K562 (cell line): ENCODE data around the gene MEDAG. TPM values are rescaled to one million over a fixed set of nuclear protein-coding genes. Genes with fewer than 3 reads are reported as not detected.

Experiments used
- ATAC-seq: fragments of 200-7000 bp; cut with Tn5 transposase; 3 replicates; pipeline ENCODE4 v1.9.1; 2020; ENCODE audit warnings: moderate library complexity
- BruUV-seq: library from RNA; stranded (reverse); fragments of 400-500 nt; replicated peaks from 2 replicates; lab custom pipeline; 2021; lab: Mats Ljungman, UMichigan
- CTCF ChIA-PET: fragments of 300-600 bp; formaldehyde crosslinking; extraction: SDS; loops from one replicate; lab custom pipeline; 2021; ENCODE audit warnings: low intra/inter-chr PET ratio; lab: Yijun Ruan, JAX
- POLR2A ChIA-PET: fragments of 300-600, 350-650 bp; sonication (Branson Sonifier 250); formaldehyde crosslinking; extraction: SDS; loops from one replicate; lab custom pipeline; 2021; ENCODE audit warnings: antibody characterized with exemption, inconsistent platforms; lab: Yijun Ruan, JAX
- DNase-seq, 4 experiments: peaks; one replicate each; pipeline versions ENCODE4 v3.0.0 to v3.0.0-alpha.2; 2011 to 2018; ENCODE audit warnings: low spot score in 3 of 4, mixed read lengths in 3 of 4; ENCODE audit errors: extremely low read depth in 1 of 4
- FAIRE-seq: peaks from 2 replicates; lab custom pipeline; 2011; peaks lifted over from hg19 to GRCh38; lab: Jason Lieb, UNC
- H2AFZ ChIP-seq: 2 replicates; pipeline ENCODE4 v1.6.0; 2011; ENCODE audit warnings: low read depth, low read length, control low read depth, inconsistent platforms
- H3K27ac ChIP-seq: fragments of 200-600 bp; 3 replicates; pipeline ENCODE4 v1.8.0; 2011; ENCODE audit warnings: low read depth, mild to moderate bottlenecking, control low read depth, inconsistent platforms, low read length, moderate library complexity, mixed read lengths; ENCODE audit errors: extremely low read depth
- H3K27me3 ChIP-seq, 2 experiments: fragments of 300-600 bp in 1 of 2; 2 replicates in 1 of 2; 3 replicates in 1 of 2; pipeline versions ENCODE4 v1.6.0 to v1.8.0; 2011; ENCODE audit warnings: inconsistent platforms in 2 of 2, low read length in 2 of 2, mild to moderate bottlenecking in 1 of 2, mixed read lengths in 1 of 2, moderate library complexity in 1 of 2; ENCODE audit not compliant: control insufficient read depth in 2 of 2, insufficient read depth in 2 of 2
- H3K36me3 ChIP-seq: fragments of 300-600 bp; 3 replicates; pipeline ENCODE4 v1.8.0; 2011; ENCODE audit warnings: mild to moderate bottlenecking, low read length, inconsistent platforms; ENCODE audit not compliant: control insufficient read depth, insufficient read depth
- H3K4me1 ChIP-seq, 2 experiments: fragments of 200-600 bp in 1 of 2; replicated peaks in 1 of 2; 2 replicates in 1 of 2; 3 replicates in 1 of 2; pipeline versions ENCODE4 v1.5.1 to v1.8.0; 2011; ENCODE audit warnings: inconsistent platforms in 2 of 2, low read length in 2 of 2, mild to moderate bottlenecking in 1 of 2, mixed read lengths in 1 of 2, moderate library complexity in 1 of 2; ENCODE audit not compliant: control insufficient read depth in 2 of 2, insufficient read depth in 2 of 2
- H3K4me2 ChIP-seq: 2 replicates; pipeline ENCODE4 v1.6.1; 2011; ENCODE audit warnings: low read length, control low read depth, inconsistent platforms, mixed read lengths; ENCODE audit not compliant: insufficient read depth
- H3K4me3 ChIP-seq: fragments of 200-600 bp; sonication (generic), shearing (Covaris generic); 2 replicates; pipeline ENCODE4 v1.5.1; 2016; ENCODE audit warnings: control low read depth, inconsistent platforms
- H3K79me2 ChIP-seq: fragments of 200-600 bp; 3 replicates; pipeline ENCODE4 v1.8.0; 2011; ENCODE audit warnings: low read length, inconsistent platforms; ENCODE audit not compliant: control insufficient read depth, insufficient read depth
- H3K9ac ChIP-seq, 2 experiments: 2 replicates each; pipeline versions ENCODE4 v1.6.0 to v1.6.1; 2011; ENCODE audit warnings: low read depth in 2 of 2, low read length in 2 of 2, control low read depth in 1 of 2, inconsistent platforms in 1 of 2, mild to moderate bottlenecking in 1 of 2, mixed read lengths in 1 of 2; ENCODE audit not compliant: insufficient read depth in 1 of 2
- H3K9me1 ChIP-seq: one replicate; pipeline ENCODE4 v1.6.0; 2011; ENCODE audit warnings: inconsistent platforms, mild to moderate bottlenecking, low read length, moderate library complexity; ENCODE audit not compliant: control insufficient read depth, insufficient read depth
- H3K9me3 ChIP-seq: replicated peaks from 2 replicates; pipeline ENCODE4 v1.5.1; 2011; ENCODE audit warnings: low read depth, low read length, inconsistent platforms; ENCODE audit not compliant: control insufficient read depth, insufficient read depth
- H4K20me1 ChIP-seq: replicated peaks from 2 replicates; pipeline ENCODE4 v1.6.1; 2011; ENCODE audit warnings: low read length, inconsistent platforms, mixed read lengths; ENCODE audit not compliant: control insufficient read depth, insufficient read depth
- KDM4B ChIP-seq, 2 experiments: fragments of 450-650 bp in 1 of 2; sonication (generic) in 1 of 2; IDR thresholded peaks; 2 replicates each; pipeline ENCODE4 v1.6.1; 2016 to 2017; ENCODE audit warnings: borderline replicate concordance in 2 of 2, antibody characterized with exemption in 1 of 2, low read depth in 1 of 2, mild to moderate bottlenecking in 1 of 2
- RBM25 ChIP-seq: fragments of 200-400 bp; formaldehyde crosslinking; IDR thresholded peaks from 2 replicates; pipeline ENCODE4 v1.6.1; 2018; ENCODE audit warnings: low read length, low read depth, moderate library complexity; ENCODE audit not compliant: severe bottlenecking
- SNIP1 ChIP-seq: fragments of 450-650 bp; IDR thresholded peaks from 2 replicates; pipeline ENCODE4 v1.7.1; 2017; ENCODE audit warnings: low read depth, mild to moderate bottlenecking
- TAF1 ChIP-seq: IDR thresholded peaks from 2 replicates; pipeline ENCODE4 v1.6.1; 2011; ENCODE audit warnings: mild to moderate bottlenecking, low read length, moderate library complexity; ENCODE audit not compliant: insufficient read depth, control insufficient read depth, severe bottlenecking; ENCODE audit errors: extremely low read depth
- TAF7 ChIP-seq: fragments of 450-650 bp; IDR thresholded peaks from 2 replicates; pipeline ENCODE4 v1.6.1; 2016; ENCODE audit warnings: missing genetic modification characterization, missing compliant biosample characterization
- WGBS: fragments of 100-300 bp; shearing (Covaris generic); methylation state at CpG from one replicate; pipeline ENCODE4 v1.1.6; 2016; ENCODE audit warnings: low coverage, mixed read lengths; ENCODE audit not compliant: insufficient coverage; ENCODE audit errors: missing lambda C conversion rate; 5-methylcytosine and 5-hydroxymethylcytosine counted together
- in situ Hi-C: fragments of 300-500 bp; cut with MboI; formaldehyde crosslinking; loops from 4 replicates; pipeline ENCODE4 v1.15.0; 2018; ENCODE audit warnings: inconsistent platforms, mixed read lengths
- intact Hi-C: fragments of 100-400 bp; cut with micrococcal nuclease; formaldehyde crosslinking; loops from 2 replicates; pipeline ENCODE4 v1.14.2; 2022
- polyA plus RNA-seq, 8 experiments: library from polyadenylated mRNA; depleted of rRNA in 4 of 8; stranded (reverse) in 5 of 8; unstranded in 3 of 8; fragments of >200 nt; fragmentation: Nextera tagmentation in 2 of 8; fragmentation: Illumina TruSeq in 1 of 8; extraction: Ambion mirVana in 2 of 8; extraction: Trizol in 1 of 8; gene quantifications; 2 replicates each; pipeline versions ENCODE4 v1.2.1 to v1.2.3, GENCODE V29; 2011 to 2014; ENCODE audit warnings: inconsistent platforms in 1 of 8, missing spikeins in 1 of 8
- total RNA-seq, 7 experiments: library from RNA; depleted of rRNA in 6 of 7; stranded (reverse); fragments of >200 nt in 6 of 7; fragmentation: Illumina TruSeq in 2 of 7; extraction: Trizol in 2 of 7; gene quantifications; 2 replicates each; pipeline versions ENCODE4 v1.2.1 to v1.2.3, GENCODE V29; 2011 to 2021; ENCODE audit warnings: low replicate concordance in 1 of 7
- TF ChIP-seq, protein P1 (sequence below): fragments of 250-450 bp; sonication (Bioruptor Pico); IDR thresholded peaks from 2 replicates; pipeline ENCODE4 v1.6.1; 2021; ENCODE audit warnings: mild to moderate bottlenecking

The MEDAG gene
- total and polyA plus RNA-seq, 9 of the 15 experiments (the other 6 are each of a cell fraction or from before 2014, with no cell fraction given), result not detected

GRCh38 chr13:30863796-30864195 lies 42.3 kb upstream of the MEDAG start:
- intact Hi-C loops, result loop anchor here (10.0 kb wide), 1 partner anchor 189 kb away; no protein-coding TSS in a partner anchor
- no peaks in the 10 kb centered on the region for H3K4me1 ChIP-seq
- H3K9ac ChIP-seq, result no peak overlapping the region
- no peak overlapping the region for H3K4me3 ChIP-seq
- H3K36me3 ChIP-seq, result no peaks in the 10 kb centered on the region
- 25% methylated on average over 2 of the region's 7 CpGs for WGBS
- POLR2A ChIA-PET, result no interaction called here
- no TSS peak for BruUV-seq
- TF ChIP-seq RBM25 (no peak), TAF1 (no peak), TAF7 (no peak), SNIP1 (no peak), KDM4B (IDR thresholded peaks at IDR 0.05; ENCODE audit: borderline replicate concordance in 2 of 2, low read depth in 1 of 2) (no peak)
- TF ChIP-seq, protein P1, sequence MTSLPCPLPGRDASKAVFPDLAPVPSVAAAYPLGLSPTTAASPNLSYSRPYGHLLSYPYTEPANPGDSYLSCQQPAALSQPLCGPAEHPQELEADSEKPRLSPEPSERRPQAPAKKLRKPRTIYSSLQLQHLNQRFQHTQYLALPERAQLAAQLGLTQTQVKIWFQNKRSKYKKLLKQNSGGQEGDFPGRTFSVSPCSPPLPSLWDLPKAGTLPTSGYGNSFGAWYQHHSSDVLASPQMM, result no peak
- TF ChIP-seq, all 486 proteins: peak for 0
- Histone ChIP-seq H3K79me2 (no peaks in the 10 kb centered on the region), H3K27ac (no peak overlapping the region), H2AFZ (no peak overlapping the region), H3K9me1 (no peaks in the 10 kb centered on the region), H4K20me1 (no peaks in the 10 kb centered on the region), H3K27me3 (peaks cover 2 to 11% of the 10 kb centered on the region in 2 experiments; a peak in 3 of 5 replicates), H3K9me3 (no peaks in the 10 kb centered on the region), H3K4me2 (no peak overlapping the region)
- in situ Hi-C loops, result no loop called here
- CTCF ChIA-PET, result no interaction called here
- DNase-seq (no peak), FAIRE-seq (no peak), ATAC-seq (no peak)
